WTC11 (cell line): ENCODE results near the gene ADAM22. TPM values are rescaled to one million over a fixed set of nuclear protein-coding genes. Genes with fewer than 3 reads are reported as not detected.

Experiments used
- ATAC-seq: fragments of 200-7000 bp; cut with Tn5 transposase; 2 replicates; pipeline ENCODE4 v1.10.0; 2021; ENCODE audit warnings: mild to moderate bottlenecking, moderate library complexity
- CTCF ChIA-PET: fragments of 300-600 bp; sonication (Branson Sonifier 250); formaldehyde crosslinking; loops from one replicate; lab custom pipeline; 2021; ENCODE audit warnings: antibody characterized with exemption; lab: Charles Lee
- POLR2A ChIA-PET: fragments of 350-600 bp; sonication (Branson Sonifier 250); formaldehyde crosslinking; loops from one replicate; lab custom pipeline; 2021; ENCODE audit warnings: antibody characterized with exemption; lab: Charles Lee
- DNase-seq: peaks from one replicate; pipeline ENCODE4 v3.0.0; 2021; ENCODE audit warnings: low spot score
- H3K27ac Mint-ChIP-seq: 2 replicates; pipeline ENCODE4 v1.8.0; 2021; ENCODE audit warnings: mixed read lengths
- H3K27me3 Mint-ChIP-seq: 2 replicates; pipeline ENCODE4 v1.8.0; 2021; ENCODE audit warnings: low read depth, mild to moderate bottlenecking, moderate library complexity, mixed read lengths
- H3K36me3 Mint-ChIP-seq: 2 replicates; pipeline ENCODE4 v1.8.0; 2021; ENCODE audit warnings: mixed read lengths
- H3K4me1 Mint-ChIP-seq: 2 replicates; pipeline ENCODE4 v1.8.0; 2022; ENCODE audit warnings: mixed read lengths
- H3K4me3 Mint-ChIP-seq: 2 replicates; pipeline ENCODE4 v1.8.0; 2021; ENCODE audit warnings: mild to moderate bottlenecking, moderate library complexity, mixed read lengths
- H3K9me3 Mint-ChIP-seq: 2 replicates; pipeline ENCODE4 v1.8.0; 2021; ENCODE audit warnings: mixed read lengths
- ARID4B ChIP-seq: sonication (generic); formaldehyde crosslinking; IDR thresholded peaks from 2 replicates; pipeline ENCODE4 v1.8.0; 2023; ENCODE audit warnings: missing genetic modification reagents, mild to moderate bottlenecking, borderline replicate concordance
- CREB1 ChIP-seq: sonication (generic); formaldehyde crosslinking; IDR thresholded peaks from 2 replicates; pipeline ENCODE4 v1.8.0; 2023; ENCODE audit warnings: mild to moderate bottlenecking, missing genetic modification reagents
- ESRRA ChIP-seq: sonication (generic); formaldehyde crosslinking; IDR thresholded peaks from 2 replicates; pipeline ENCODE4 v1.8.1; 2022; ENCODE audit warnings: mild to moderate bottlenecking, missing genetic modification reagents, borderline replicate concordance
- FOXK1 ChIP-seq: sonication (generic); formaldehyde crosslinking; IDR thresholded peaks from 2 replicates; pipeline ENCODE4 v1.8.0; 2022; ENCODE audit warnings: mild to moderate bottlenecking, moderate library complexity, missing genetic modification reagents
- GABPB1 ChIP-seq: sonication (generic); formaldehyde crosslinking; IDR thresholded peaks from 2 replicates; pipeline ENCODE4 v1.8.1; 2023; ENCODE audit warnings: mild to moderate bottlenecking, missing genetic modification reagents
- IRF1 ChIP-seq: sonication (generic); formaldehyde crosslinking; IDR thresholded peaks from 2 replicates; pipeline ENCODE4 v1.8.0; 2023; ENCODE audit warnings: missing genetic modification reagents
- KAT7 ChIP-seq: sonication (generic); formaldehyde crosslinking; IDR thresholded peaks from 2 replicates; pipeline ENCODE4 v1.8.1; 2023; ENCODE audit warnings: missing genetic modification reagents, mild to moderate bottlenecking, borderline replicate concordance
- MXD4 ChIP-seq: fragments of 250-450 bp; sonication (Bioruptor Pico); IDR thresholded peaks from 2 replicates; pipeline ENCODE4 v1.8.0; 2021; ENCODE audit warnings: mild to moderate bottlenecking, moderate library complexity, borderline replicate concordance
- NR3C1 ChIP-seq: sonication (generic); formaldehyde crosslinking; conservative IDR thresholded peaks from 2 replicates; pipeline ENCODE4 v1.8.1; 2023; ENCODE audit warnings: low read depth, mild to moderate bottlenecking, missing genetic modification reagents
- OVOL2 ChIP-seq: fragments of 250-450 bp; sonication (Bioruptor Pico); IDR thresholded peaks from 2 replicates; pipeline ENCODE4 v1.9.0; 2021; ENCODE audit warnings: mild to moderate bottlenecking, borderline replicate concordance
- PRRX2 ChIP-seq: fragments of 250-450 bp; sonication (Bioruptor Pico); IDR thresholded peaks from 2 replicates; pipeline ENCODE4 v1.8.0; 2021; ENCODE audit warnings: mild to moderate bottlenecking
- SMAD4 ChIP-seq: sonication (generic); formaldehyde crosslinking; IDR thresholded peaks from 2 replicates; pipeline ENCODE4 v1.8.0; 2022; ENCODE audit warnings: mild to moderate bottlenecking, missing genetic modification reagents
- SP1 ChIP-seq: sonication (generic); formaldehyde crosslinking; conservative IDR thresholded peaks from 2 replicates; pipeline ENCODE4 v1.8.1; 2022; ENCODE audit warnings: missing genetic modification reagents
- TEAD4 ChIP-seq: sonication (generic); formaldehyde crosslinking; IDR thresholded peaks from 2 replicates; pipeline ENCODE4 v1.8.0; 2022; ENCODE audit warnings: mild to moderate bottlenecking, missing genetic modification reagents
- ZMAT4 ChIP-seq: fragments of 250-450 bp; sonication (Bioruptor Pico); IDR thresholded peaks from 2 replicates; pipeline ENCODE4 v1.9.0; 2021; ENCODE audit warnings: mild to moderate bottlenecking
- ZNF121 ChIP-seq: sonication (generic); formaldehyde crosslinking; IDR thresholded peaks from 2 replicates; pipeline ENCODE4 v1.8.0; 2023; ENCODE audit warnings: missing genetic modification reagents
- ZNF219 ChIP-seq: sonication (generic); formaldehyde crosslinking; IDR thresholded peaks from 2 replicates; pipeline ENCODE4 v1.8.0; 2023; ENCODE audit warnings: missing genetic modification reagents, mild to moderate bottlenecking, borderline replicate concordance
- ZNF263 ChIP-seq: sonication (generic); formaldehyde crosslinking; IDR thresholded peaks from 2 replicates; pipeline ENCODE4 v1.8.1; 2022; ENCODE audit warnings: low read depth, mild to moderate bottlenecking, moderate library complexity, missing genetic modification reagents
- ZNF416 ChIP-seq: fragments of 250-450 bp; sonication (Bioruptor Pico); IDR thresholded peaks from 2 replicates; pipeline ENCODE4 v1.9.0; 2021; ENCODE audit warnings: mild to moderate bottlenecking, inconsistent platforms
- total RNA-seq: library from RNA; stranded (reverse); gene quantifications from 3 replicates; pipeline ENCODE4 v1.2.3, GENCODE V29; 2021
- TF ChIP-seq, protein P1 (sequence below): fragments of 250-450 bp; sonication (Bioruptor Pico); IDR thresholded peaks from 2 replicates; pipeline ENCODE4 v1.8.0; 2021; ENCODE audit warnings: mild to moderate bottlenecking
- TF ChIP-seq, protein P2 (sequence below): sonication (generic); formaldehyde crosslinking; conservative IDR thresholded peaks from 2 replicates; pipeline ENCODE4 v1.8.1; 2023; ENCODE audit warnings: mild to moderate bottlenecking, low read depth, missing genetic modification reagents, moderate library complexity
- TF ChIP-seq, protein P3 (sequence below): sonication (generic); formaldehyde crosslinking; IDR thresholded peaks from 2 replicates; pipeline ENCODE4 v1.8.0; 2022; ENCODE audit warnings: mild to moderate bottlenecking, missing genetic modification reagents

Gene ADAM22
- total RNA-seq, 1 experiment from 2014 or later = 12.4 TPM

DNA sequence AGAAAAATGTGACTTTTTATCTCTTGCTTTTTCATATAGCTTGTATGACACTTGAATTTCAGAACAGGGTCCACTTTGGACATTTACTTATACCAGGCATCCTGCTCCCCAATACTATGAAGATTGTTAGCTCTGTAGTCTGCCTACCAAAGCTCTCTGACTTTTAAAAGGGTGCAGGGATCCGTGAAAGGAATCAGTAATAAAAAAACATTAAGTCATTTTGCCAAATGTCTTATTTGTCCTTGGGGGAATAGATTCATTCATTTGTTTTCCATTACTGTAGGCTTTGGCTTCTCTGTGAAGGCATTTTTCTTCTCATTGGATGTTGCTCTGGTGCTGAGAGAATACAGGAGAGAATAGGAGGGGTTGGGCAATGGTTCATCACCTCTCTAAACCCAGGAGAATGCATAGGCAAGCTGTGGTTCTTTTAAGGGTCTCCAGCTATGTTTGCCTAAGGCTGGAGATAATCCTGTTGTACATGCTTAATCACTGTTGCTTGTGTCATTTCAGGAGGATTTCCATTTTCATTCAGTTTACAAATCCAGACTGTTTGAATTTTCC is 182.3 kb downstream of the ADAM22 start (continued):
- TF ChIP-seq ESRRA (CRISPR knock-in tag) = no peak
- no peak for TF ChIP-seq ZNF121 (CRISPR knock-in tag)
- TF ChIP-seq ZNF263 (CRISPR knock-in tag) = no peak
- no peak for TF ChIP-seq SMAD4
- TF ChIP-seq IRF1 (CRISPR knock-in tag) = no peak
- no peak for TF ChIP-seq PRRX2 (CRISPR knock-in tag)

DNA sequence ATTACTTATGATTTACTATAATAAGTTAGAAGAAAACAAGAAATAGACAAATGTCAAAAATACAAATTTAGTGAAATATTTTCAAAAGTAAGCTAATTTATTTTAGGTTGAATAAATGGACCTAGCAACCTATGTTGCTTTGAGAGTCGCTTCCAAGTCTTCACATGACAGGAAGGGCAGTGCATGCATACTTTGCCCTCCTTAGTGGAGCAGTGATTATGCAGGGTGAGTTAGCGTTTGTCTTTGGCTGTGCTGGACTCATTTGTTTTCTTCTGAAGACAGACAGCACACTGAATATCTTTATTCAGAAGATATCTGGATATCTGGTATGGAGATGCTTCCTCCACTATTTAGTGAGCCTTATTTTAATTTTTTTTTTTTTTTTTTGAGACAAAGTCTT is 183.3 kb downstream of the ADAM22 start:
- no peaks in the 10 kb centered on the region for H3K27me3 Mint-ChIP-seq
- no peaks in the 10 kb centered on the region for H3K36me3 Mint-ChIP-seq
- peaks cover 10% of the 10 kb centered on the region for H3K4me1 Mint-ChIP-seq
- CTCF ChIA-PET = no interaction called here
- H3K27ac Mint-ChIP-seq = no peak overlapping the region
- H3K4me3 Mint-ChIP-seq = no peak overlapping the region
- TF ChIP-seq, protein P1, sequence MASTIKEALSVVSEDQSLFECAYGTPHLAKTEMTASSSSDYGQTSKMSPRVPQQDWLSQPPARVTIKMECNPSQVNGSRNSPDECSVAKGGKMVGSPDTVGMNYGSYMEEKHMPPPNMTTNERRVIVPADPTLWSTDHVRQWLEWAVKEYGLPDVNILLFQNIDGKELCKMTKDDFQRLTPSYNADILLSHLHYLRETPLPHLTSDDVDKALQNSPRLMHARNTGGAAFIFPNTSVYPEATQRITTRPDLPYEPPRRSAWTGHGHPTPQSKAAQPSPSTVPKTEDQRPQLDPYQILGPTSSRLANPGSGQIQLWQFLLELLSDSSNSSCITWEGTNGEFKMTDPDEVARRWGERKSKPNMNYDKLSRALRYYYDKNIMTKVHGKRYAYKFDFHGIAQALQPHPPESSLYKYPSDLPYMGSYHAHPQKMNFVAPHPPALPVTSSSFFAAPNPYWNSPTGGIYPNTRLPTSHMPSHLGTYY (CRISPR knock-in tag) = no peak
- no peak for TF ChIP-seq TEAD4 (CRISPR knock-in tag)
- no peak for TF ChIP-seq MXD4 (CRISPR knock-in tag)
- TF ChIP-seq FOXK1 = no peak
- TF ChIP-seq ZNF219 = no peak
- no peak for TF ChIP-seq CREB1
- TF ChIP-seq OVOL2 (CRISPR knock-in tag) = no peak
- no peak for TF ChIP-seq SP1
- TF ChIP-seq, protein P2, sequence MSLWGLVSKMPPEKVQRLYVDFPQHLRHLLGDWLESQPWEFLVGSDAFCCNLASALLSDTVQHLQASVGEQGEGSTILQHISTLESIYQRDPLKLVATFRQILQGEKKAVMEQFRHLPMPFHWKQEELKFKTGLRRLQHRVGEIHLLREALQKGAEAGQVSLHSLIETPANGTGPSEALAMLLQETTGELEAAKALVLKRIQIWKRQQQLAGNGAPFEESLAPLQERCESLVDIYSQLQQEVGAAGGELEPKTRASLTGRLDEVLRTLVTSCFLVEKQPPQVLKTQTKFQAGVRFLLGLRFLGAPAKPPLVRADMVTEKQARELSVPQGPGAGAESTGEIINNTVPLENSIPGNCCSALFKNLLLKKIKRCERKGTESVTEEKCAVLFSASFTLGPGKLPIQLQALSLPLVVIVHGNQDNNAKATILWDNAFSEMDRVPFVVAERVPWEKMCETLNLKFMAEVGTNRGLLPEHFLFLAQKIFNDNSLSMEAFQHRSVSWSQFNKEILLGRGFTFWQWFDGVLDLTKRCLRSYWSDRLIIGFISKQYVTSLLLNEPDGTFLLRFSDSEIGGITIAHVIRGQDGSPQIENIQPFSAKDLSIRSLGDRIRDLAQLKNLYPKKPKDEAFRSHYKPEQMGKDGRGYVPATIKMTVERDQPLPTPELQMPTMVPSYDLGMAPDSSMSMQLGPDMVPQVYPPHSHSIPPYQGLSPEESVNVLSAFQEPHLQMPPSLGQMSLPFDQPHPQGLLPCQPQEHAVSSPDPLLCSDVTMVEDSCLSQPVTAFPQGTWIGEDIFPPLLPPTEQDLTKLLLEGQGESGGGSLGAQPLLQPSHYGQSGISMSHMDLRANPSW (CRISPR knock-in tag) = no peak
- TF ChIP-seq KAT7 (CRISPR knock-in tag) = no peak
- TF ChIP-seq ZNF416 (CRISPR knock-in tag) = no peak
- TF ChIP-seq, protein P3, sequence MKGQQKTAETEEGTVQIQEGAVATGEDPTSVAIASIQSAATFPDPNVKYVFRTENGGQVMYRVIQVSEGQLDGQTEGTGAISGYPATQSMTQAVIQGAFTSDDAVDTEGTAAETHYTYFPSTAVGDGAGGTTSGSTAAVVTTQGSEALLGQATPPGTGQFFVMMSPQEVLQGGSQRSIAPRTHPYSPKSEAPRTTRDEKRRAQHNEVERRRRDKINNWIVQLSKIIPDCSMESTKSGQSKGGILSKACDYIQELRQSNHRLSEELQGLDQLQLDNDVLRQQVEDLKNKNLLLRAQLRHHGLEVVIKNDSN (CRISPR knock-in tag) = no peak
- no peak for TF ChIP-seq NR3C1 (CRISPR knock-in tag)
- no peak for TF ChIP-seq GABPB1 (CRISPR knock-in tag)
- no peak for TF ChIP-seq ARID4B (CRISPR knock-in tag)
- no peak for TF ChIP-seq ZNF121 (CRISPR knock-in tag)
- TF ChIP-seq ZMAT4 (CRISPR knock-in tag) = no peak
- DNase-seq (no peak), ATAC-seq (no peak)
- no peaks in the 10 kb centered on the region for H3K9me3 Mint-ChIP-seq
- POLR2A ChIA-PET = interaction anchor here (0.7 kb wide), 1 partner anchor 542 kb away, joined by 3 read pairs; no protein-coding TSS in a partner anchor
